Body of pancreas (tissue), 4 donors: ENCODE results near the gene UBA1.

Source experiments
- POLR2A ChIP-seq, 3 donors: fragments of 450-650 bp; IDR thresholded peaks; one replicate each; pipeline ENCODE4 v1.6.1; 2016; ENCODE audit warnings: antibody characterized with exemption in 3 of 3, mild to moderate bottlenecking in 2 of 3
- TF ChIP-seq, protein P1 (sequence below), 7 experiments: fragments of 450-650 bp in 4 of 7; fragments of 200-600 bp in 3 of 7; sonication (generic) in 3 of 7; IDR thresholded peaks; one replicate each; pipeline ENCODE4 v1.5.1; 2016 to 2019; ENCODE audit warnings: antibody characterized with exemption in 7 of 7

DNA sequence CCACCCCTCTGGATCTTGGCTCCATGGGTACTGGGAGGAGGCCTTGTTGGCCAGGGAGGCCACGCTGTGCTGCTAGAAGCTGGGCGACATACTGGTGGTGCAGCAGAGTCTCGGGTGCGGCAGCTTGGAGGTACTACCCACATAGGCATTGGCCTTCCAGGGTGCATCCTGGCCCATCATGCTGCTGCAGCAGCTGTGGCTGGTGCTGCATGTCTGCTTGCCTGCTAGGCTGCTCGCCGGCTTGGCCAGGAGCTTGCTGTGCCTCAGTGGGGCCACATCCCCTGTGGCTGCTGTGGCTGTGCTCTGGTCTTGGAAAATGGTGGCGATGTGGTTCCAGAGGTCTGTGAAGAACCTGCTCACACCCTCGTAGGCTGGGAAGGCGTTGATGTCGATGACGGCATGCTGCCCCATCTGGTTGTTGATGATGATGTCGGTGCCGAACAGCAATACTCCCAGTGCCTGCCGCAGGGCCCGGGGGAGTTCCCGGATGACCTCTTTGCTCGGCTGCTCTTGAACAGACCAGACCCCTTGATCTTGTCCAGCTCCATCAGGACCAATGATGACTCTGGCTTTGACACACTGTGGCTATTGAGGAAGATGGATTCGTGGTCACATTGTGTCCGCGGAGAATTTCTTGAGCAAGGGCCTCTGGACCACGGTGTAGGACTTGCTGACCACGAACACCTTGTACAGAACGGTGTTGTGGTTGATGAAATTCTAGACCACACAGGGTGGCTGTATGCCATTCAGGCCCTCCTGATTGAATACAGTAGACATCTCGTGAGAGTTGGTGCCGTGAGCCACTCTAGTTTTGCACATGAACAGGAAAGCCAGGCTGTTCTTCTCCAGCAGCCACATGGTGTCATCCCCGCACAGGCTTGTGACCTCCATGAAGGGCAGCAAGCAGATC is 36.8 kb upstream of the UBA1 start:
- TF ChIP-seq, protein P1, sequence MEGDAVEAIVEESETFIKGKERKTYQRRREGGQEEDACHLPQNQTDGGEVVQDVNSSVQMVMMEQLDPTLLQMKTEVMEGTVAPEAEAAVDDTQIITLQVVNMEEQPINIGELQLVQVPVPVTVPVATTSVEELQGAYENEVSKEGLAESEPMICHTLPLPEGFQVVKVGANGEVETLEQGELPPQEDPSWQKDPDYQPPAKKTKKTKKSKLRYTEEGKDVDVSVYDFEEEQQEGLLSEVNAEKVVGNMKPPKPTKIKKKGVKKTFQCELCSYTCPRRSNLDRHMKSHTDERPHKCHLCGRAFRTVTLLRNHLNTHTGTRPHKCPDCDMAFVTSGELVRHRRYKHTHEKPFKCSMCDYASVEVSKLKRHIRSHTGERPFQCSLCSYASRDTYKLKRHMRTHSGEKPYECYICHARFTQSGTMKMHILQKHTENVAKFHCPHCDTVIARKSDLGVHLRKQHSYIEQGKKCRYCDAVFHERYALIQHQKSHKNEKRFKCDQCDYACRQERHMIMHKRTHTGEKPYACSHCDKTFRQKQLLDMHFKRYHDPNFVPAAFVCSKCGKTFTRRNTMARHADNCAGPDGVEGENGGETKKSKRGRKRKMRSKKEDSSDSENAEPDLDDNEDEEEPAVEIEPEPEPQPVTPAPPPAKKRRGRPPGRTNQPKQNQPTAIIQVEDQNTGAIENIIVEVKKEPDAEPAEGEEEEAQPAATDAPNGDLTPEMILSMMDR (IDR thresholded peaks at IDR 0.05), result no peak
- no peak for TF ChIP-seq POLR2A (IDR thresholded peaks at IDR 0.05)
